MM.1S (cell line): ENCODE data around the gene SCUBE2.

Source experiments
- DNase-seq: peaks from one replicate; pipeline ENCODE4 v3.0.0-alpha.2; 2015
- H2AFZ ChIP-seq: fragments of 300-600 bp; sonication (generic); 2 replicates; pipeline ENCODE4 v1.6.0; 2016; ENCODE audit warnings: antibody characterized with exemption, low read length
- H3F3A ChIP-seq: fragments of 300-600 bp; sonication (generic); 2 replicates; pipeline ENCODE4 v1.6.1; 2016; ENCODE audit warnings: mild to moderate bottlenecking, antibody characterized with exemption, low read length, moderate library complexity, mixed read lengths; ENCODE audit not compliant: insufficient read depth
- H3K27ac ChIP-seq: fragments of 300-600 bp; sonication (generic); 2 replicates; pipeline ENCODE4 v1.5.1; 2016; ENCODE audit warnings: mild to moderate bottlenecking, low read length
- H3K27me3 ChIP-seq: fragments of 300-600 bp; sonication (generic); replicated peaks from 2 replicates; pipeline ENCODE4 v1.6.0; 2016; ENCODE audit warnings: low read length; ENCODE audit not compliant: insufficient read depth
- H3K36me3 ChIP-seq: fragments of 300-600 bp; sonication (generic); replicated peaks from 2 replicates; pipeline ENCODE4 v1.6.1; 2016; ENCODE audit warnings: mild to moderate bottlenecking, low read length, mixed read lengths; ENCODE audit not compliant: insufficient read depth
- H3K4me1 ChIP-seq: fragments of 300-600 bp; sonication (generic); 2 replicates; pipeline ENCODE4 v1.6.1; 2016; ENCODE audit warnings: low read length, mixed read lengths
- H3K4me2 ChIP-seq: fragments of 300-600 bp; sonication (generic); 2 replicates; pipeline ENCODE4 v1.6.0; 2016; ENCODE audit warnings: low read depth, low read length
- H3K4me3 ChIP-seq: fragments of 300-600 bp; sonication (generic); 2 replicates; pipeline ENCODE4 v1.5.1; 2016; ENCODE audit warnings: low read length, mixed read lengths
- H3K79me2 ChIP-seq: fragments of 300-600 bp; sonication (generic); 2 replicates; pipeline ENCODE4 v1.6.1; 2016; ENCODE audit warnings: mixed run types, low read length, mixed read lengths
- H3K9ac ChIP-seq: fragments of 300-600 bp; sonication (generic); 2 replicates; pipeline ENCODE4 v1.6.1; 2016; ENCODE audit warnings: low read length, mixed read lengths
- H3K9me2 ChIP-seq: fragments of 300-600 bp; sonication (generic); replicated peaks from 2 replicates; pipeline ENCODE4 v1.6.1; 2016; ENCODE audit warnings: mild to moderate bottlenecking, low read length, mixed read lengths; ENCODE audit not compliant: insufficient read depth
- H3K9me3 ChIP-seq: fragments of 300-600 bp; sonication (generic); replicated peaks from 2 replicates; pipeline ENCODE4 v1.6.1; 2016; ENCODE audit warnings: mild to moderate bottlenecking, low read length, mixed read lengths; ENCODE audit not compliant: insufficient read depth
- H4K20me1 ChIP-seq: fragments of 300-600 bp; sonication (generic); 2 replicates; pipeline ENCODE4 v1.6.1; 2016; ENCODE audit warnings: mild to moderate bottlenecking, low read length, moderate library complexity, mixed read lengths; ENCODE audit not compliant: insufficient read depth
- EZH2 ChIP-seq: fragments of 300-600 bp; sonication (generic); optimal IDR thresholded peaks from 2 replicates; pipeline ENCODE3; 2017; ENCODE audit warnings: low read depth, mild to moderate bottlenecking, antibody characterized with exemption, low read length, mixed read lengths
- EZH2phosphoT487 ChIP-seq: fragments of 300-600 bp; sonication (generic); IDR thresholded peaks from 2 replicates; pipeline ENCODE4 v1.6.1; 2018; ENCODE audit warnings: antibody characterized with exemption, low read length
- TF ChIP-seq, protein P1 (sequence below): fragments of 300-600 bp; sonication (generic); IDR thresholded peaks from 2 replicates; pipeline ENCODE4 v1.5.1; 2016; ENCODE audit warnings: antibody characterized with exemption, low read length, mixed read lengths

The SCUBE2 gene

GRCh38 chr11:9057888-9058287, 33.5 kb downstream of the SCUBE2 start:
- H3K4me2 ChIP-seq, result no peak overlapping the region
- no peaks in the 10 kb centered on the region for H4K20me1 ChIP-seq
- peaks cover 17% of the 10 kb centered on the region for H3K27me3 ChIP-seq
- no peaks in the 10 kb centered on the region for H3K36me3 ChIP-seq
- no peaks in the 10 kb centered on the region for H3K79me2 ChIP-seq
- no peaks in the 10 kb centered on the region for H3K9me3 ChIP-seq
- no peak overlapping the region for H2AFZ ChIP-seq
- H3K9me2 ChIP-seq, result no peaks in the 10 kb centered on the region
- H3K9ac ChIP-seq, result no peak overlapping the region
- H3K4me1 ChIP-seq, result peaks cover 11% of the 10 kb centered on the region
- DNase-seq, result no peak
- TF ChIP-seq EZH2 (no peak), EZH2phosphoT487 (no peak)
- TF ChIP-seq, protein P1, sequence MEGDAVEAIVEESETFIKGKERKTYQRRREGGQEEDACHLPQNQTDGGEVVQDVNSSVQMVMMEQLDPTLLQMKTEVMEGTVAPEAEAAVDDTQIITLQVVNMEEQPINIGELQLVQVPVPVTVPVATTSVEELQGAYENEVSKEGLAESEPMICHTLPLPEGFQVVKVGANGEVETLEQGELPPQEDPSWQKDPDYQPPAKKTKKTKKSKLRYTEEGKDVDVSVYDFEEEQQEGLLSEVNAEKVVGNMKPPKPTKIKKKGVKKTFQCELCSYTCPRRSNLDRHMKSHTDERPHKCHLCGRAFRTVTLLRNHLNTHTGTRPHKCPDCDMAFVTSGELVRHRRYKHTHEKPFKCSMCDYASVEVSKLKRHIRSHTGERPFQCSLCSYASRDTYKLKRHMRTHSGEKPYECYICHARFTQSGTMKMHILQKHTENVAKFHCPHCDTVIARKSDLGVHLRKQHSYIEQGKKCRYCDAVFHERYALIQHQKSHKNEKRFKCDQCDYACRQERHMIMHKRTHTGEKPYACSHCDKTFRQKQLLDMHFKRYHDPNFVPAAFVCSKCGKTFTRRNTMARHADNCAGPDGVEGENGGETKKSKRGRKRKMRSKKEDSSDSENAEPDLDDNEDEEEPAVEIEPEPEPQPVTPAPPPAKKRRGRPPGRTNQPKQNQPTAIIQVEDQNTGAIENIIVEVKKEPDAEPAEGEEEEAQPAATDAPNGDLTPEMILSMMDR, result no peak
- H3K27ac ChIP-seq, result no peak overlapping the region
- no peaks in the 10 kb centered on the region for H3F3A ChIP-seq
- H3K4me3 ChIP-seq, result no peak overlapping the region

- no peak overlapping the region for H3K9ac ChIP-seq
- no peak overlapping the region for H3K4me3 ChIP-seq
- no peak for DNase-seq
- no peaks in the 10 kb centered on the region for H3K9me3 ChIP-seq
- H3K4me2 ChIP-seq, result no peak overlapping the region
- H3F3A ChIP-seq, result no peaks in the 10 kb centered on the region
- peaks cover 10% of the 10 kb centered on the region for H3K27me3 ChIP-seq
- no peaks in the 10 kb centered on the region for H3K9me2 ChIP-seq
- TF ChIP-seq EZH2, result no peak
- TF ChIP-seq, protein P1, result no peak
- TF ChIP-seq EZH2phosphoT487, result no peak
- H3K79me2 ChIP-seq, result no peaks in the 10 kb centered on the region
- H3K4me1 ChIP-seq, result peaks cover 11% of the 10 kb centered on the region
- H4K20me1 ChIP-seq, result no peaks in the 10 kb centered on the region
- H3K27ac ChIP-seq, result no peak overlapping the region
- H2AFZ ChIP-seq, result no peak overlapping the region
- no peaks in the 10 kb centered on the region for H3K36me3 ChIP-seq
Measured at GRCh38 chr11:9057007-9057406, 34.4 kb downstream of the SCUBE2 start.

- Histone ChIP-seq H3F3A (no peaks in the 10 kb centered on the region), H3K27ac (no peak overlapping the region)
Measured at GRCh38 chr11:9056467-9056866, 34.9 kb downstream of the SCUBE2 start.

More at GRCh38 chr11:9056467-9056866, 34.9 kb downstream of the SCUBE2 start:
- H3K79me2 ChIP-seq, result no peaks in the 10 kb centered on the region
- no peaks in the 10 kb centered on the region for H3K9me2 ChIP-seq
- no peak overlapping the region for H3K4me2 ChIP-seq
- H2AFZ ChIP-seq, result no peak overlapping the region
- H3K36me3 ChIP-seq, result no peaks in the 10 kb centered on the region
- H3K9ac ChIP-seq, result no peak overlapping the region
- H3K9me3 ChIP-seq, result no peaks in the 10 kb centered on the region
- no peak overlapping the region for H3K4me3 ChIP-seq
- no peaks in the 10 kb centered on the region for H4K20me1 ChIP-seq
- no peak for DNase-seq
- H3K27me3 ChIP-seq, result peaks cover 8% of the 10 kb centered on the region; the same call in 1 of the 2 replicates
- H3K4me1 ChIP-seq, result peaks cover 11% of the 10 kb centered on the region
- TF ChIP-seq EZH2 (no peak), EZH2phosphoT487 (no peak)
- TF ChIP-seq, protein P1, result no peak
